GM19193 (cell line): ENCODE measurements around the gene MXD4.

ENCODE experiments used
- POLR2A ChIP-seq: IDR thresholded peaks from 4 replicates; pipeline ENCODE4 v1.6.1; 2011; ENCODE audit not compliant: insufficient read depth, insufficient read length; ENCODE audit errors: extremely low read depth

Gene MXD4, protein sequence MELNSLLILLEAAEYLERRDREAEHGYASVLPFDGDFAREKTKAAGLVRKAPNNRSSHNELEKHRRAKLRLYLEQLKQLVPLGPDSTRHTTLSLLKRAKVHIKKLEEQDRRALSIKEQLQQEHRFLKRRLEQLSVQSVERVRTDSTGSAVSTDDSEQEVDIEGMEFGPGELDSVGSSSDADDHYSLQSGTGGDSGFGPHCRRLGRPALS

DNA sequence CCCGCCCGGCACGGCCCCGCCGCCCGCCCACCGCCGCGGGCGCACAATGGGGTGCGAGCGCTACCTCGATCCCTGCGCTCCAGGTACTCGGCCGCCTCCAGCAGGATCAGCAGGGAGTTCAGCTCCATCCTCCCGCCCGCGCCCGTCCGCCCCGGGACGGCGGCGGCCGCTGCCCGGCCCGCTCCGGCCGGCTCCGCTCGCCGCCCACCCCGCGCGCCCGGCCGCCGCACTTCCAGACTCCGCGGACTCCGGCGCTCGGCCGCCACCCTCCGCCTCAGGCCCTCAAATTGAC, at the start of gene MXD4:
TSS of gene MXD4 (minus strand) at position 257 of the 292 bp plus-strand sequence. CDS start at position 128, 129 bp downstream.
- TF ChIP-seq POLR2A = no peak

DNA sequence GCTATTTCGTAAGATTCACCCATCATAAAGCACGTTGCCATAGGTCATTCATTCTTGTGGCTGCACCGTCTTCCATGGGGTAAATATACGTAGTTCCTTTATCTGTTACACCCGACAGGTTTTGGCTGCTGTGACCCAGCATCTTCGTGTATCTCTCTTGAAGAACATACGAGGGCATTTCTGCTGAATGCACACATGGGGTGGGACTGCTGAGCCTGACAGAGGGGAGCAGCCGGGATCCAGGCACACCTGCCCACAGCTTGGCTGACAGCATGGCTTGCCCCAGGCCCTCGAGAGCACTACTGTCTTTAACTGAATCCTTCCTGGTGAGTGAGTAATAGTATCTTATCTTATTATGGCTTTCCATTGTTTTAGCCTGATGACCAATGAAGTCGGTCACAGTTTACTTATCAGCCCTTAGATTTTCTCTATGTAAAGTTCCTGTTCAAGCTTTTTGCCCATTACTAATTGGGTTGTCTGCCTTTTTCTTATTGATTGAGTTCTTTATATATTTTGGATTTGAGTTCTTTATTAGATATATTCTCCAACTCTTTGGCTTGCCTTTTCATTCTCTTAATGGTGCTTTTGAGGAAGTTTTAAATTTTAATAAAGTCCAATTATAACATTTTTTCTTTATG, 45.0 kb upstream of the MXD4 start:
- TF ChIP-seq POLR2A = no peak

DNA sequence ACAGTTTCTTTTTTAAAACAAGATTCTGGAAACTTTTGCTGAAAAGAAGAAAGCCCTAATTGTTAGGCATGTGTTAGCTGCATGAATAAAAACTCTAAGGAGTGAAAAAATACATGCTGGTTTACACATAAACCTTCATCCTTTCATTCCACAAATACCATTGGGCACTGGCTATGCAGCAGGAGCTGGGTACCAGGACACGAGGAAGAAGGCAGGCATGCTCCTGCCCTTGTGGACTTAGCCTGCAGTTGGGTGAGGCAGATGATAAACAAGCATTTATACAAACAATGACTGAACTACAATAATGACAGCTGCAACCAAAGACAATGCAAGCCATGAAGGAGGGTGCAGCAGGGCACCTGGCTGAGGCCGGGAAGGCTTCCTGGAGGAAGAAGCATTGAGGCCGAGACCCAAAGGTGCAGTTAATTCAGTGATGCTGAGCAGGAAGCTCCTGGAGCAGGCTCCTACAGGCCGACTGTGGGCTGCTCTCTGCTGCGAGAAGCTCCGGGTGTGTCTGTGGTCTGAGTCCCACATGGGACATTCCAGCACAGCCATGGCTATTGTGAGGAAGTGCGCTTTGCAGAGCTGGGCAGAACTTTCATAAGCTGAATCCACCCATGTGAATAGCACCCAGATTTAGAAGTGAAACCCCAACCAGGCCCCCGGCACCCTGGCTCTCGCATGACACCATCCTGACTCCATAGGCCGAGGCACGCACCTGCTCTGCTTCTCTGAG, 44.0 kb upstream of the MXD4 start:
- TF ChIP-seq POLR2A = no peak

DNA sequence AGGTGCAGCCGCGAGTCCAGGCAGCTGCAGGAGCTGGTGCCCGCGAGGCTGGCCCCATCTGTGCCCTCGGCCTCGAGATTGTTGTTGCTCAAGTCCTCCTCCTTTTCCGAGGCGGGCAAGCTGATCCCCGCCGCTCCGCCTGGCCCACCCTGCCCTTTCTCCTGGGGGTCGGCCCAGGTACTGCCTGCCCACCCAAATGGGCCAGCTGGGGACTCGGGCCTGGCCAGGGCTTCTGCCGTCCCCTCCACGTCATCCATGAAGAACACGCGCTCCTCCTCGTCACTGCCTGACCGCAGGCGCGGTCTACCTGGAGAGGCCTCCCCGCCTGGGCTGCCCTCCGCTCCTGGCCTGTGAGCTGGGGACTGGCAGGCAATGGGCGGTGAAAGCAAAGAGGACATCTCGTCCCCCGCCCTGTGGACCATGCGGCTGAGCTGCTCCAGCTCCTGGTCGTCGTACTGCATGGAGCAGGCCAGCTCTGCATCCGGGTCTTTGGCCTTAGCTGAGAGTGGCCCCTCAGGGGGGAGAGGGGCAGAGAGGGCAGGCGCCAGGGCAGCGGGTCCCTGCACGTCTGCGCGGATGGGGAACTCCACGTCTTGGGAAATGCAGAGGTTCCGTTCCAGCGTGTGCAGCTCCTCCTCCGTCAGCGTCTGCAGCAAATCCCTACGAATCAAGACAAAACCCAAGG, 43.1 kb upstream of the MXD4 start:
- no peak for TF ChIP-seq POLR2A

DNA sequence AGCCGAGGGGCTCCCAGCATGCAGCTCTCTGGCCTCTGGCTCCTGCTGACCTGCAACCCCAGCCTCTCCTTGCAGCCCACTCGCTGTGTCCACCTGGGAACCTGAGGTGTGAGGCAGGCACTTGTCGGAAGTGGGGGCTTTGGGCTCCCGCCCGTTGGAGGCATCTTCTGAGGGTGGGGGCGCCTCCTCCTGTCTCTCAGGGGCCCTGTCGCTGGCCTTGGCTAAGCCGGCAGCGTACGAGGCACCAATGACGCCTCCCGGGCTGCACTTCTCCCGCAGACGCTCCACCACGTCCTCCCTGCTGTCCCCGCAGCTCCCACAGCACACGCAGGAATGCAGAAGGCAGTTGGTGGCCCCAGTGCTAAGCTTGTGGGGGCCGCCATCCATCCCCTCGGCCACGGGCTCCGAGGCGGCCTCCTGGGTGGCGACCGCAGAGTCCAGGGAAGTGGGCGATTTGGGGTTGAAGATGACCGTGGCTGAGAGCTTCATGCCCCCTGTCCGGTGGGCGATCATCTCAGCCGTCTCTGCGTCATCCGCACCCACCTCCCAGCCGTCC, 42.5 kb upstream of the MXD4 start:
- TF ChIP-seq POLR2A = no peak

DNA sequence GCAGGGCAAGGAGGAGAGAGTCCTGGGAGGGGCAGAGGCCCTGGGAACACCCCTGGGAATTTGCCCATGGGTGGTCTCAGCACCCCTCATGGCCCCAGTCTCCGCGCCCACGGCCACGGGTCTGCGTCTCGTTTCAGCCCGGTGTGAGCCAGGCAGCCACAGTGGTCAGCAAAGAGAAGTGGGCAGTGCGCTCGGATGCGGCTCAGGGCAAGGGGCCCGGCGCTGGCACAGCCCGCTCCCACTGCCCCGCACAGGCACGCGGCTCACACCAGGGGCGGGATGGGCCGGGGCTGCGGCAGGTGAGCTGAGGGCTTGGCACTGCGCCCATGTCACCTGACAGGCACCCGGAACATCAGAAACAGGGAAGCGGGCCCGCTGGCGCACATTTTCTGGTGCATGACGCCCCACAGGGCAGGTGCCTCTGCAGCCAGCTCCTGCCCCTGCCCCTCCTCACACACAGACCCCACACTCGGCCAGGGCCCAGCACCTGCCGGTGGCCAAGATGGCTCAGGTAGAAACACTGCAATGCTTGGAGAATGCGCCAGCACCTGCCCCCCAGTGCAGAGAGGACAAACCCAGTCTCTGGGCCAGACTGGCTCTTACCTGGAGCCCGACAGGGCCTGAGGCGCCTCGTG, 41.9 kb upstream of the MXD4 start:
- no peak for TF ChIP-seq POLR2A

DNA sequence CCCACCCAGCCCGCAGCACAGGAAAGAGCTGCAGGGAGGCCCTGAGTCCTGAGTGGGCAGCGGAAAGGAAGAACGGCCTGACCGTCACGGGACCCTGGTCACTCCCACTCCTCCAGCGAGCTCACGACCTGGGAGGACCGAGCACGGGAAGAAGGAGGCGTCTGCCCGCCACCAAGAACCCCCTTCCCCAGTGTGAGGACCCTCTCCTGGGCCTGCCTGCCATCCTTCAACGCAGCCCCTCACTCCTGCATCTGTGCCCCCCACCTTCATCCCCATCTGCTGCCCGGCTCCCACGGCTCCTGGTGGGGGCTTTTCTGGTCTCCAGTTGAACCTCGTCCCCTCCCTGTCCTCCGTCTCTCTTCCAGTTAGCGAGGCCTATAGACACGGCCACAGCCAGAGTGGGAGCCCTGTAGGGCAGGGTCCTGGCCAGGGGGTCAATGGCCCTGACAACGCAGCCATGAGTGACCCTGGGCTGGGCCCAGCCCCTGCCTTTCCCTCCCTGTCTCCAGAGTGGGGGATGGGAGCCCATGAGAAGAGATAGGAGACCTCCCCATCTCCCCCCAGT, 41.3 kb upstream of the MXD4 start:
- no peak for TF ChIP-seq POLR2A

DNA sequence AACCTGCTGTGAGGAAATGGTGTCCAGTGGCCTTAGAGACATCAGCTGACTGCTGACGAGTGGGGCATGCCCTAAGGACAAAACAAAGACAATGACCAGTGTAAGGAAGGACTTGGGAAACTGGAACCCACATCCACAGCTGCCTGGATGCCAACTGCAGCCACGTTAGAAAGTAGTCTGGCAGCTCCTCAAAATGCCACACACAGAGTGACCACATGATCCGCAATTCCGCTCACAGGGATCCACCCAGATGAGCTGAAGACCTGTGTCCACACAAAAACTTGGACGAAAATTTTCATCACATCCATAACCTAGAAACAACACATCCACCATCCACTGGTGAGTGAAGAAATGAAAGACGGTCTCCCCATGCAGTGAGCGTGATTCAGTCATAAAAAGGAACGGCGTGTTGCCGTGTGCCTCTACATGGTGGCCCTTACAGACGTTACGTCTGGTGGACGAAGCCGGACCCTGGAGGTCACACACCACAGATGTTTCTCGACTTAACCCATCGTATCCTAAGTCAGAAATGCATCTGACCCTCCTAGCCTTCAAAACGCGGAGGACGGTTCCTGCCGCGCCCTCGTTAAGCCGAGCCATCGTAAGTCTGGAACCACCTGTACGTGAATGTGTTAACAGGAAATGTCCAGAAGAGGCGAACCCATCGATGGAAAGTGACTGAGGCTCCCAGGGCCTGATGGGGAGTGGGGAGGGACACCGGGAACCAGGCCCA, 40.6 kb upstream of the MXD4 start:
- no peak for TF ChIP-seq POLR2A

DNA sequence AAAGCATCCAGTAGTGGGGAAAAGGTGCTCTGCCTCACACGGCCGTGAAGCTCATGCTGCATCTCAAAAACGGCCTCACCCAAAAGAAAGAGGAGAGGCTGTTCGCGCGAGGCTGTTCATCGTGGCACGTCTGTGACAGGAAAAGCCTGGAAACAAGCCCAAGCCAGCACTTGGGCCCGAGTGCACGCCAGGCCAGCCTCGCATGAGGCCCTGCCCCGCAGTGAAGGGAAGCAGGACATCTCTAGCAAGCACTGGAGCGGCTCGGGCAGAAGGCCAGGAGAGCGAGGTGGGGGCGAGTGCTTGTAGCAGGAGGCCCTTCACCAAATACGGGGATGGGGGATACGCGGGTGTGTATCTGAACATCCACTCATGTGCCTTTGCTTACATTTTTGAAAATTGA, 39.9 kb upstream of the MXD4 start:
- TF ChIP-seq POLR2A = no peak

DNA sequence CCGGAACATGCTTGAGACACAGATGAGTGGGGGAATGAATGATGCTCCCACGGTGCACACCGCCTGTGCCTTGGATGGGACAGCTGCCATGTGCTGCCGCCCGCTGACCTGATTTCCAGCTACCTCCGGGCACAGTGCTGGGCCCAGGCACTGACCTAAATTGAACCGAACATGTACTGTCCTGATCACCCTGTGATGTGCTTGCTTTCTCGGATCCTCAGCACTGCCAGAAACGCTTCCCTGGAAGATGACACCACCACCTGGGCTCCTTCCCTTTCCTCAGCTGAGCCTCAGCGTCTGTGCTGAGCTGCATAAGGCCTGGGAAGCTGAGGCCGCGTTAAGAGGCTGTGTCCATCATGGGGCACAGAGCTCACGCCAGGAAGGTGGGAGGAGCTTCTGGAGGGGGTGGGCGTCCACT, 39.3 kb upstream of the MXD4 start:
- no peak for TF ChIP-seq POLR2A

DNA sequence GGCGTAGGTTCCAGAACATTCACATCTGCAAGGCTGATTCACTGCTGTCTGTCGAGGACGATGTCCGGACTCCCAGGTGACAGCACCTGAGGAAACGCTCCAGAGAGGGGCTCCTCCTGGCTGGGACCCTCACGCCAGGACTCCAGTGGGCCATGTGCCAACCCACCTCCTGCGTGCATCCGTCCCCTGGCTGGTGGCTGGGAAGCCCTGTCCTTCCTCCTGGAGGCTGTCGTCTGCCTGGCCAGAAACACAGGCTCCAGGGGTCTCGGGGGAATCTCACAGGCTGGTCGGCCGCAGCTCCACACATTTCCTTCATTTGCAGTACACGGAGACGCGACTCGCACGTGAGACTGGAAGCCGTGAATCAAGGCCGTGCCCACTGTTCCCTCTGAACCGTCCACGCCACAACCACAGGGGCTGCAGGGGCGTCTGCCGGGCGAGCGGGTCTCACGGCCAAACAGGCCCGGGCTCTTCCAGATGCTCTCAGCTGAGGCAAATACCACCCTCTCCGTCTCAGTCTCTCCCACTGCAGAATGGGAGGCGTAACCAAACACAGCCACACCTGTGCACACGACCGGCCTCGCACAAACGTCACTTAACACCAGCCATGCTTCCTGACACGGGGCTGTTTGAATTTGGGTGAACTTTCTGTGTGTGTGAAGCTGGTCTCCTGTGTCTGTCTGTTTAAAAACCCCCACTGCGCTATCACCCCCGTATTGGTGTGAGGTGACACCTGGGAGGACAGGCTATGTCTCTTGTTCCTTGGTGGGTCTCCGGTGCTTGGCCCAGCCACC, 38.7 kb upstream of the MXD4 start:
- TF ChIP-seq POLR2A = no peak

DNA sequence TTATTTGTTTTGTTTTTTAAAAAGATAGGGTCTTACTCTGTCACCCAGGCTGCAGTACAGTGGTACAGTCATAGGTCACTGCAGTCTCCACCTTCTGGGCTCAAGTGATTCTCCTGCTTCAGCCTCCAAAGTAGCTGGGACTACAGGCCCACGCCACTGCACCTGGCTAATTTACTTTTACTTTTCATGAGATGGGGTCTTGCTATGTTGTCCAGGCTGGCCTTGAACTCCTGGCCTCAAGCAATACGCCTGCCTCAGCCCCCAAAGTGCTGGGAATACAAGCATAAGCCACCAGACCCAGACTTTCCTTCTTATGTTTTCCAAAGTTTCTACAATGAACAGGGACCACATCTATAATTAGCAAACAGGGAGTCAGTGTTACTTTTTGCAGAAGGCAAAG, 37.9 kb upstream of the MXD4 start:
- no peak for TF ChIP-seq POLR2A

DNA sequence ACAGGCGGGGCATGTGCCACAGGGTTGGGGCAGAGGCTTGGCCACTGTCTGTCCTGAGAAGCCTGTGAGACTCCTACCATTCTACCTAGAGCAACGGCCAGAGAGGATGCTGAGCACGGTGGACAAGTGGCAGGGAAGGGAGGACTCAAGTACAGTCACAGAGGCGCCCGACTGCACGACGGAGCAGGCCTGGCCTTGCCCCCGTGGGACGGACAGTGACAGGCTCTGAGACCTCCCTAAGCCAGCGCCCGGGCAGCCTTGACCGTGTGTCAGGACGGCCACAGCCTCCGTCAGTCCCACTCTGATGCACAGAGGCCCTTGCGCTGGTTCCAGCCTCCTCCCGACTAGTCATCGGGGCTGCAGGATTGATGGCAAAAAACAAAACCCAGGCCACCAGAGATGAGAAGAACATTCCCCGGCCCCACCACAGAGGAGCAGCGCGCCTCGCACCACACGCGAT, 36.7 kb upstream of the MXD4 start:
- TF ChIP-seq POLR2A = no peak
